Psoas muscle (tissue), 8 donors: ENCODE data around the gene TMEM171. TPM values are rescaled to one million over a fixed set of nuclear protein-coding genes. Genes with fewer than 3 reads are reported as not detected.

Source experiments
- ATAC-seq, 4 donors: fragments of 200-7000 bp; cut with Tn5 transposase; one replicate each; pipeline ENCODE4 v1.9.1; 2020; ENCODE audit warnings: moderate library complexity in 3 of 4, mild to moderate bottlenecking in 2 of 4
- DNase-seq, 2 donors: peaks; one replicate each; pipeline ENCODE4 v3.0.0-alpha.2; 2020
- H3K27ac ChIP-seq: fragments of 200-600 bp; one replicate; pipeline ENCODE4 v1.8.0; 2022
- H3K27me3 ChIP-seq, 3 donors: fragments of 200-600 bp in 1 of 3; one replicate each; pipeline versions ENCODE4 v1.6.1 to v1.8.0; 2013 to 2022; ENCODE audit warnings: low read length in 2 of 3, mild to moderate bottlenecking in 2 of 3, moderate library complexity in 1 of 3; ENCODE audit not compliant: insufficient read depth in 3 of 3
- H3K36me3 ChIP-seq, 2 donors: fragments of 200-600 bp in 1 of 2; one replicate each; pipeline versions ENCODE4 v1.6.1 to v1.8.0; 2013 to 2022; ENCODE audit warnings: low read depth in 1 of 2, mild to moderate bottlenecking in 1 of 2, moderate library complexity in 1 of 2; ENCODE audit not compliant: insufficient read depth in 1 of 2
- H3K4me1 ChIP-seq: fragments of 200-600 bp; one replicate; pipeline ENCODE4 v1.8.0; 2022
- H3K4me3 ChIP-seq: fragments of 200-600 bp; one replicate; pipeline ENCODE4 v1.8.0; 2022; ENCODE audit warnings: mild to moderate bottlenecking
- H3K9me3 ChIP-seq: fragments of 200-600 bp; one replicate; pipeline ENCODE4 v1.8.0; 2022
- WGBS, 3 donors: extraction: QIAGEN DNeasy Blood & Tissue Kit; methylation state at CpG; one replicate each; pipeline versions ENCODE4 v1.1.6 to v1.1.7; 2013; 5-methylcytosine and 5-hydroxymethylcytosine counted together
- intact Hi-C, 2 donors: fragments of 100-400 bp; cut with DNase I; formaldehyde crosslinking; loops; one replicate each; pipeline versions ENCODE4 v1.11.0 to v1.14.2; 2022
- polyA plus RNA-seq, 3 donors: library from polyadenylated mRNA; stranded (reverse); fragments of 200-250 nt; gene quantifications; one replicate each; pipeline ENCODE4 v1.2.3, GENCODE V29; 2013
- total RNA-seq, 4 donors: library from RNA; stranded (reverse); fragmentation: NEBNext Ultra II Directional in 2 of 4; extraction: Animal tissue kit (Norgen Biotek cat#: 25700) in 2 of 4; gene quantifications; one replicate each; pipeline versions ENCODE4 v1.2.1 to v1.2.4, GENCODE V29; 2021 to 2023
- TF ChIP-seq, protein P1 (sequence below): fragments of 200-600 bp; IDR thresholded peaks from one replicate; pipeline ENCODE4 v1.8.0; 2022; ENCODE audit warnings: antibody characterized with exemption
- donor health status: healthy with polysubstance abuse.
- donor health status: DM: no; HTN: no; CAD: no; lungs with moderate emphysema.
- donor health status: Bipolar disorder and iron deficiency.
- donor health status: healthy.
- donor health status: DM: yes; HTN: yes; CAD: no.
- donor health status: DM: no; HTN: no; CAD: no.
- donor health status: DM: no; HTN: no; CAD: no.
- donor health status: DM: yes; HTN: yes; CAD: no.

Gene TMEM171
- total and polyA plus RNA-seq, 7 donors: 0.25 to 1.1 (median 0.48) TPM

DNA sequence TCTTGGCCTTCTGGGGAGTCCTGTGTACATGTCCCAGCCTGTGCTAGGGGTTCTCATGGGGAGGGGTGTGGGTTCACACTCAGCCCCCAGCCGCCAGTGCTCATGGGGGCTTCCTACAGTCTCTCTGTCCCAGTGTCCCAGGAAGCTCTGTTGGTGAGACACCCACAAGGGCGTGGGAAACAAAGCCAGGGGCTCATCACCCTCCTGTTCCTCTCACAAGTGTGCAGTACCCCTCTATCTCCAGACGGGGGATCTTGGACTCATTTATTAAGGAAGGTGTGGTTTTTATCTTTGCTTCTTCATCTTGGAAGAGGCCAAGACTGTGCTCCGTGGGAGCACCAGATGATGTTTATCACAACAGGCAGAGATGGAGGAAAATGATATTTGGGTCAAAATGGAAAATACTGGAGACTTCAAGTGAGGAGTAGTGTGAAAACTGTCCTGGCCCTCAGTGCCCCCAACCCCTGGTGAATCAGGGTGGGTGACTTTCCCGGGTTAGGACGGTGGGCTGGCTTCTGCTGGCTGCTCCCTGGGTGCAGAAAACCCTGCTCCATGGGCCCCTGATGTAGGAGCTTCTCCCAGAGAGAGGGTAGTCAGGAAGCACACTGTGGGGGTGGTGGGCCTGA, 15.2 kb downstream of the TMEM171 start:
- TF ChIP-seq, protein P1, sequence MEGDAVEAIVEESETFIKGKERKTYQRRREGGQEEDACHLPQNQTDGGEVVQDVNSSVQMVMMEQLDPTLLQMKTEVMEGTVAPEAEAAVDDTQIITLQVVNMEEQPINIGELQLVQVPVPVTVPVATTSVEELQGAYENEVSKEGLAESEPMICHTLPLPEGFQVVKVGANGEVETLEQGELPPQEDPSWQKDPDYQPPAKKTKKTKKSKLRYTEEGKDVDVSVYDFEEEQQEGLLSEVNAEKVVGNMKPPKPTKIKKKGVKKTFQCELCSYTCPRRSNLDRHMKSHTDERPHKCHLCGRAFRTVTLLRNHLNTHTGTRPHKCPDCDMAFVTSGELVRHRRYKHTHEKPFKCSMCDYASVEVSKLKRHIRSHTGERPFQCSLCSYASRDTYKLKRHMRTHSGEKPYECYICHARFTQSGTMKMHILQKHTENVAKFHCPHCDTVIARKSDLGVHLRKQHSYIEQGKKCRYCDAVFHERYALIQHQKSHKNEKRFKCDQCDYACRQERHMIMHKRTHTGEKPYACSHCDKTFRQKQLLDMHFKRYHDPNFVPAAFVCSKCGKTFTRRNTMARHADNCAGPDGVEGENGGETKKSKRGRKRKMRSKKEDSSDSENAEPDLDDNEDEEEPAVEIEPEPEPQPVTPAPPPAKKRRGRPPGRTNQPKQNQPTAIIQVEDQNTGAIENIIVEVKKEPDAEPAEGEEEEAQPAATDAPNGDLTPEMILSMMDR: no peak
- intact Hi-C loops: no loop called here
- DNase-seq (no peak), ATAC-seq (no peak)
- Histone ChIP-seq H3K36me3 (no peaks in the 10 kb centered on the region), H3K4me1 (no peaks in the 10 kb centered on the region), H3K27ac (no peak overlapping the region), H3K9me3 (no peaks in the 10 kb centered on the region), H3K4me3 (no peak overlapping the region), H3K27me3 (peaks cover 0 to 19% (median 1%) of the 10 kb centered on the region in 3 donors)
- 50 to 59% (median 59%) methylated on average over 6 of the region's 6 CpGs for WGBS, 3 donors

DNA sequence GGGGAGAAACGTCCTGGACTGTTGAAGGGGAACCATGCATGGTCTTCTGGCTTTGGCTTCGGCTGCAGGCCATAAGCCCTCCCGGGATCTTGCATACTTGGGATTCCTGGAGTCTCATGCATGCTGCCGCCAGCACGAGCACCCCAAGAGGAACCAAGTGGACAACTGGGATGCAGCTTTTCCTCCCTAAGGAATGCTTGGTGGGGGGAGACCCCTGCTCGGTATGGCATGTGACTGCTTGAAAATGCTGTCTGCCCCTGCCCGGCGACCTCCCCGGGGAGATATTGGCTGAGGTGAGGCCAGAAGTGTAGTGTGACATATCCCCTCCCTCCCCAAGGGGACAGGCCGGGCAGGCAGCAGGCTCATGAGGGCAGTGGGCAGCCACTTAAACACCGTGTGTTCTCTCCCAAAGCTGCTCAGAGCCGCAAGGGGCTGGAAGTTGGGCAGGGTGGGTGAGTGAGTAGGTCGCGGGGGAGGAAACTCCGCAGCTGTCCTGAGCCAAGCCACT, 15.7 kb downstream of the TMEM171 start:
- no peak overlapping the region for H3K27ac ChIP-seq
- ATAC-seq (no peak), DNase-seq (no peak)
- TF ChIP-seq, protein P1: no peak
- intact Hi-C loops: no loop called here
- peaks cover 0 to 19% (median 1%) of the 10 kb centered on the region in 3 donors for H3K27me3 ChIP-seq
- no peaks in the 10 kb centered on the region for H3K4me1 ChIP-seq
- H3K36me3 ChIP-seq: no peaks in the 10 kb centered on the region
- no peak overlapping the region for H3K4me3 ChIP-seq
- H3K9me3 ChIP-seq: no peaks in the 10 kb centered on the region
- WGBS, 3 donors: 30 to 39% (median 33%) methylated on average over 14 to 15 of the region's 15 CpGs

DNA sequence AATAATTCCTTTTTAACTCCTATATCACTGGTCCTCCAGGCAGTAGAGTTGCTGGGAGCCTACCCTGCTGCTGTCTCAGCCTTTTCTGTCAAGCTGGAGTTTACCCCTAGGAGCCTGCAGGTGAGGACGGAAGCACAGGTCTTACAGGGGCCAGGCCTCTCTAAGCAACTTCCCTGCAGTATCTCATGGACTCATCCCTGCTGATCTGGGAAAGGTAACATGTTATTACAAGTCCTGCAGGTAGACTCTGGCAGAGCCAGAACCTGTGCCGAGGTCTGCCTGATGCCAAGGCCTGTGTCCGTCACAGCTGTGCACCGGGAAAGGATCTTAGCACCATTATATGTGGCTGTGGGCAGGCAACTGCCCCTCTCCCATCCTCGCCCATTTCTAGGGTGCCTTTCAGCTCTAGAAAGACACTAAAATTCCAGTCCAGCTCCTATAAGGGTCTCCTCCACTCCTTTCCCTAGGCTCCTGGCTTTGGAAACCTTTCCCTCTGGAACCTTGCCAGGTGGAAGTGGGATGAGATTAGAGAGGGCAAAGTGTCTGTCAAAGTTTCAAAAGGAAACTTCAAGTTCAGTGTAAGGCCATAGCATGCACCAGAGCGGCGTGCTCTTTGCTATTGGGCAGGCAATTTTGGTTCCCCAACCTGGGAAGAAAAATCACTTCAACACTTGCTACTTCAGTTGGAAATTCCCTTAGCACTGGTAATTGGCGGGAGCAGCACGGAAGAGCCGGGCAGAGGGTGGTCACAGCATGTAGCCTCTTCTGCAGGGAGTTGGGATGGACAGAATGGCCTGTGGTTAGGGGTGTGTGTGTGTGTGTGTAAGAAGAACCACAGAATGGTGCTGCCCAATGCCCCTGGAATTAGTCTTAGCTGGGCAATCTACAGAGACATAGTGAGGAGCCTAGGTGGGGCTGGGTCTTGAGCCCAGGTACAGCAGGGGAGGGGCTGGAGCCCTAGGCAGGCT, 17.5 kb downstream of the TMEM171 start:
- TF ChIP-seq, protein P1: no peak
- Histone ChIP-seq H3K27ac (no peak overlapping the region), H3K4me1 (no peaks in the 10 kb centered on the region), H3K36me3 (no peaks in the 10 kb centered on the region), H3K9me3 (no peaks in the 10 kb centered on the region), H3K27me3 (peaks cover 0 to 19% (median 1%) of the 10 kb centered on the region in 3 donors), H3K4me3 (no peak overlapping the region)
- DNase-seq (no peak), ATAC-seq (no peak)
- 84 to 92% (median 90%) methylated on average over 10 of the region's 10 CpGs for WGBS, 3 donors
- intact Hi-C loops: no loop called here

DNA sequence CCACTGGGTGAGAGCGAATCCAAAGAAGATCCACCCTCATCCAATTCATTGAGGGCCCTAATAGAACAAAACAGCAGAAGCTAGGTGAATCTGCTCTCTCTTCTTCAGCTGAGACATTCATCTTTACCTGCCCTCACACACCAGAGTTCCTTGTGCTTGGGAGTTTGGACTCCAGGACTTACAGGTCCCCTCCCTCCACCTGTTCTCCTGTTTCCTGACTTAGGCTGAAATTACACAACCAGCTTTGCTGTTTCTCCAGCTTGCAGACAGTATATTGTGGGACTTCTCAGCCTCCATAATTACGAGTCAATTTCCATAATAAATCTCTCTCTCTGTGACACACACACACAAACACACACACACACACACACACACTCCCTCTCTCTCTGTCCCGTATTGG, 19.1 kb downstream of the TMEM171 start:
- TF ChIP-seq, protein P1: no peak
- WGBS, 3 donors: 51 to 73% (median 62%) methylated on average over 3 of the region's 3 CpGs
- intact Hi-C loops: no loop called here
- Histone ChIP-seq H3K9me3 (no peaks in the 10 kb centered on the region), H3K27ac (no peak overlapping the region), H3K4me3 (no peak overlapping the region), H3K36me3 (no peaks in the 10 kb centered on the region), H3K4me1 (no peaks in the 10 kb centered on the region), H3K27me3 (peaks cover 0 to 19% (median 1%) of the 10 kb centered on the region in 3 donors)
- ATAC-seq (no peak), DNase-seq (no peak)
